Skin of body (tissue), 2 donors: ENCODE results near the gene DAO. TPM values are rescaled to one million over a fixed set of nuclear protein-coding genes. Genes with fewer than 3 reads are reported as not detected.
A peak's percentile ranks its signal among the peaks of the same experiment; 100 is the strongest.
"Not testable (repeated sequence)": the region's sequence is repeated elsewhere in the genome, so short reads cannot be mapped to it uniquely, and the experiment has no call there.

ENCODE experiments used
- DNase-seq: peaks from one replicate; lab custom pipeline; 2025; lab: John Stamatoyannopoulos, UW
- total RNA-seq: library from RNA; depleted of rRNA; stranded (reverse); fragments of >200 nt; gene quantifications from one replicate; pipeline ENCODE4 v1.2.3, GENCODE V29; 2014

The DAO gene
- not detected for total RNA-seq

DNA sequence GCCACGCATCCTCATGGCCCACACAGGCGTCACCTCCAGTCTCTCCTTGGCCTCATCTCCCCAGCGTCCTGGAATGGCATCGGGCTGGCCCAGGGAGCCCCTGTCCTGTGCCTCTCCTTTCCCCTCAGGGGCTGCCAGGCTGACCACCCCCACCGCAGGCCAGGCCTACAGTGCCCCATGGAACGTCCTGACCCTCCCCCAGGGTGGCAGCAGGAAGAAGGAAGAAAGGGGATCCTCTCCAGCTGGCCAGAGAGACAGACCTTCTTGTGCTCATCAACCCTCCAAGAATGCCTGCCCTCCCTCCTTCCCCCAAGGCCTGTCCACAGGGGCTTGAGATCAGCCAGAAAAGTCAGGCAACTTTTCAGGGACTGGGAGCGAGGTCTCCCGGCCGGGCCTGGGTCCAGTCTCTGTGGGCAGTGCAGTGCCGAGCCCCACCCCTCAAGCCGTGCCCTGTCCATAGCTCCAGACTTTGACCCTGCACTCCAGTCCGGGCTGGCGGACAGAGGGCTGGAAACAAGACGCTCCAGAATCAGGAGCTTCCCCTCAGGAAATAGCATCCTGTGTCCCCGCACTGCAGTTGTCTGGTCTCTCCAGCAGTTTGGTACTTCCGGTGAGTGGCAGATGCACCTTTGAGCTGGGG, at the start of gene DAO:
TSS of gene DAO (plus strand) at position 478 of the 640 bp plus-strand sequence. CDS start 4,915 bp downstream, outside the sequence.
- DNase-seq, result no peak

DNA sequence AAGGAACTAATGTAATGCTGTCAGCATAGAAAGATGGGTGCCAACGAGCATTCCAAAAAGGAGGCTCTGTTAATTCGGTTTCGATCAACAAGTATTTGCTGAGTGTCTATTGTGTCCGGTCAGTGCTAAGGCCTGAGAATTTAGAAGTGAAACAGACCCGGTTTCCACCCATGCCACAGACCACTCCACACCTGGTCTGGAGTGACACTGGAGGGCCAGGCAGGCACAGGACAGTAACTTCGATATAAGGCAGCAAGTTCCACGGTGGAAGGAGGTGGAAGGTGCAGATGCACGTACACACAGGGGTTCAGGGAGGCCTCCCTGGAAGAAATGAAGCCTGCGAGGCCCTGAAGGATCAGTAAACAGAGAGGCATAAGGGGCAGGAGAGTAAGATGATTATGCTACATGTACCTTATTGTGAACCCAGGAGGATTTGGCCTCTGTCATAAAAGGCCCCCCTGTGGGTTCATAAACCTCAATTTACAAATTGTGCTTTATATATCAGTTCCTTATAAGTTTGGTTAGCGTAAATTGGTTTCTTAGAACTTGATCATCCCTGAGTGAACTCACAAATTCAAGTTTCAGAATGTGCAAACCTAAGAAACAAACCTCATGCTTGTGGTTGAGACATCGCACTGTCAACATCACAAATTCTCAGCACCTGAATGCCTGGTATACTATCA, 48.4 kb upstream of the DAO start:
- DNase-seq, result no peak

DNA sequence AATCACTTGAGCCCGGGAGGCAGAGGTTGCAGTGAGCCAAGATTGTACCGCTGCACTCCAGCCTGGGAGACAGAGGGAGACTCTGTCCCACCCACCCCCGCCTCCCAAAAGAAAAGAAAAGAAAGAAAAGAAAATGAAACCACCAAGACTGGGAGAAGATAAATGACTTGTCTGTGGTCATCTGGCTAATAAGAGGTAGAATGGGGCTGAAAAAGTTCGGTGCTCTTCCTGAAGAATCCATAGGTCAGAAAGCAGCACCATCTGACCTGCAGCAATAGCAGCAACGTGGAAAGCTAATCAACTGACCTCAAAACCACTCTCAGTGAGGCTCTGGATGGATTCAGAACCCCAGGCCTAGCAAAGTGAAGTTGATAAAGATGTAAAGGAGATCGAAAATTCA, 47.7 kb upstream of the DAO start:
- no peak for DNase-seq

DNA sequence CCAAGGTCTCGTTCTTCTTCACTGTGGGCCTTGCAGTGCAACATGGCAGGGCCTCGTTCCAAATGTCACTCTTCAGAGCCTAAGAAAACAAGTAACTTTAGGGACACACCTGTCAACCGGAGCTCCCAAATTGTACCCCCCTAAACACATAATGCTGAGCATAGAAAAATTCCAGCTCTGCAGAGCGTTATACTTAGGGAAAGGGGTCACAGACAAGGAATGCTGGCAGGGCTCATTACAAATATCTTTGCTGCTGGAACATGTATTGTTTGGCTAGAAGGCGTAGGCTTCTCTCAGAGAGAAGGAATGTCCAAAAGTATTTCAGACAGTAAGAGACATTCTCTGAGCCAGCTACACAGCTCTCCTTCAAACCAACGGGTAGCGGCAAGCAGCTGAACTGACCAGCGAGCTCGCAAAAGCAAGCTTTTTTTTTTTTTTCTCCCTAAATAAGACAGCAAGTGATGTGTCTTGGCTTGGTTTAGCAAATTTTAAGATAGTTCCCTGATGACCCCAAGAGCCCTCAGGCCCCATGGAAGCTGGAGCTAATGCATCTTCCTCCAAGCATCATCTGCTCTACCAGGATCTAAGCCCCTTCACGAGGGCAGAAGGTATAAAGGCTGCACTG, 47.0 kb upstream of the DAO start:
- DNase-seq, result peak; percentile 93

DNA sequence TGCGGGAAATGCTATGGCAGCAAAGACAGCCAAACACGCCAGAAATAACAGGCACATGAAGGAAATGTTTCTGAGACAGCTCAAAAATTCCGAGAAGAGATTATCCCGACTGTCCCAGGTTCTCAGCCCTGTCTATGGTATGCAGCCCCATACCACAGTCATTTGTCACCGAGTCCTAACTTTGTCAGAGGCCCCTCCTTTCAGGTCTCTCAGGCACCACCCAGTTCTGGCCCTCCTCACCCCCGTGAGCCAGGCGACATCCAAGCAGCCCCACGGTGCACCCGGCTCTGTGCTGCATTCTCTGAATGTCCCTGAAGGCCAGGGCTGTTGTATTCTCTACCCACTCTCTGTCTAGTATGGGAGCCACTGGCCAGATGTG, 46.5 kb upstream of the DAO start:
- peak; percentile 75 for DNase-seq

DNA sequence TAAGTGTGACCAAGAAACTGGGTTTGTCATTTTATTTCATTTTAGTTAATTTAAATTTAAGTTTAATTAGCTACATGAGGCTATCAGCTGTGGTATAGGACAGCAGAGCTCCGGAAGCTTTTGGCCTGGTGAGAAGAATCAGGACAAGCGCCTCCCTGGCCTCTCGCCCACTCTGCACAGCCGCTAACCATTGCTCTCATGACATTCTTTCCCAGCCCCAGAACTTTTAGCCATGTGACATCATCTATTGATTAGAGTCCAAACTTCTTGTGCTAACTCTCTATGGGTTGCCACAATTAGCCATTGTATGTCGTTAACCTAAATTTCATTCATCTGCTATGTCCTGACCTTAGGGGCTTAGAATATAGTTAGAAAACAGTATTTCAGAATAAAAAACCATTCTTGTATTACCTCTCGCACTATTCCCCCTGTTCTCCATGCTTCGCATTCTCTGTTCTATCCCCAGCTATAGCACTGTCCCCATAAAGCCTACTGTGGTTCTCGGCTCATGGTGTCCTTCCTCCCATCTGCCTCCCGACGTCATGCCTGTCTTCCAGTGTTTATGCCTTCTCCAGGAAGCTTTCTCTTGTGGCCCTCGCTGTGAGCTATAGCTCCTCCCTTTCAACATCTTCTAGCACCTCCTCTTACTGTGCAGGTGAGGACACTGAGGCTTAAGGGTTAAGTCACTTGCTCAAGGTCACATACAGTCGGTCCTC, 46.0 kb upstream of the DAO start:
- peak; percentile 67 for DNase-seq

DNA sequence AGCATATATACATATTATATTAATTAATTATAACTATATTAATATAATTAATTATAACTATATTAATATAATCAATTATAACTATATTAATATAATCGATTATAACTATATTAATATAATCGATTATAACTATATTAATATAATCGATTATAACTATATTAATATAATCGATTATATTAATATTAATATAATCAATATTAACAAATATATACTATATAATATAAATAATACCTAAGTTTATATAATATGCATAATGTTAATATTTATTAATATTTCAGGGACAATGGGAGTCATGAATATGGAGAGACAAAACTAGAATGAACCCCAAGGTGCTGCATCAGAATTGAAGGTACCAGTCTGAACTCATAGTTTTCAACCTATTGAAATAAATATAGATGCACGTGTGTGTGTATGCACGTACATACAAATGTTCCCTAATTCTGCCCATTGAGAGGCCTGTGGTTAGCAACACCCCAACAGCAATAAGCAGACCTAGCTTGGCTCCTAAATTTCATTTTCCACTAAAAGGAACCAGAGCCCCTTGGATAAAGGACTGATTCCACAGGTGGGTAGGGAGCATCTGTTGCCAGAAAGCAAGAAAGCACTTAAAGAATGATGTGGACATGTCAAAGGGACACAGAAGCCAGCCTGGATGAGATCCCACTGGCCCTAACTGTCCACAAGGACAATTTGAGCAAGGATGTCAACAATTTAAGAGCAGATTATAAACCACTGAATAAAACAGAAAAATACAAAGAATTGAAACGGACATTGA, 43.8 kb upstream of the DAO start:
- DNase-seq, result no peak

DNA sequence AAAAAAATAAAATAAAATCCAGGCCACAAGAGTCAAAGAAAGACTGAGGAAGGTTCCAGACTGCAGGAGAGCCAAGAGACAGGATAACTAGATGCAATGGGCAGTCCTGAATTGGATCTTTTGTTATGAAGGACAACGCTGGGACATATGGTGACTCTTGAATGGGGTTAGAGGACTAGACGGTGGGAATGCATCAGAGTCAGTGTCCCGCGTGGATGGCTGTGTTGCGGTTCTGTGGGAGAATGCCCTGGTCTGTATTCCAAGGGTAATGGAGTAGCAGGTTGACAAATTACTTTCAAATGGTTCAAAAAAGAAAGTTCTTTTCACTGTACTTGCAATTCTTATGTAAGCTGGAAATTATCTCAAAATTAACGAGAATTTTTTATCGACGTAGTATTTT, 42.7 kb upstream of the DAO start:
- no peak for DNase-seq

DNA sequence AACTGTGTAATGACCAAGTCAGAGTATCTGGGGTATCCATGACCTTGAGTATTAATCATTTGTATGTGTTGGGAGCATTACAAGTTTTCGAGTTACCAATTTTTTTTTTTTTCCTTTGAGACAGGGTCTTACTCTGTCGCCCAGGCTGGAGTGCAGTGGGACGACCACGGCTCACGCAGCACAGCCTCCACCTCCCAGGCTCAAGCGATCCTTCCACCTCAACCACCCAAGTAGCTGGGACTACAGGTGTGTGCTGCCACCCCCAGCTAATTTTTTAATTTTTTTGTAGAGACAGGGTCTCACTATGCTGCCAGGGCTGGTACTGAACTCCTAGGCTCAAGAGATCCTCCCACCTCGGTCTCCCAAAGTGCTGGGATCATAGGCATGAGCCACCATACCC, 42.2 kb upstream of the DAO start:
- DNase-seq, result no peak

DNA sequence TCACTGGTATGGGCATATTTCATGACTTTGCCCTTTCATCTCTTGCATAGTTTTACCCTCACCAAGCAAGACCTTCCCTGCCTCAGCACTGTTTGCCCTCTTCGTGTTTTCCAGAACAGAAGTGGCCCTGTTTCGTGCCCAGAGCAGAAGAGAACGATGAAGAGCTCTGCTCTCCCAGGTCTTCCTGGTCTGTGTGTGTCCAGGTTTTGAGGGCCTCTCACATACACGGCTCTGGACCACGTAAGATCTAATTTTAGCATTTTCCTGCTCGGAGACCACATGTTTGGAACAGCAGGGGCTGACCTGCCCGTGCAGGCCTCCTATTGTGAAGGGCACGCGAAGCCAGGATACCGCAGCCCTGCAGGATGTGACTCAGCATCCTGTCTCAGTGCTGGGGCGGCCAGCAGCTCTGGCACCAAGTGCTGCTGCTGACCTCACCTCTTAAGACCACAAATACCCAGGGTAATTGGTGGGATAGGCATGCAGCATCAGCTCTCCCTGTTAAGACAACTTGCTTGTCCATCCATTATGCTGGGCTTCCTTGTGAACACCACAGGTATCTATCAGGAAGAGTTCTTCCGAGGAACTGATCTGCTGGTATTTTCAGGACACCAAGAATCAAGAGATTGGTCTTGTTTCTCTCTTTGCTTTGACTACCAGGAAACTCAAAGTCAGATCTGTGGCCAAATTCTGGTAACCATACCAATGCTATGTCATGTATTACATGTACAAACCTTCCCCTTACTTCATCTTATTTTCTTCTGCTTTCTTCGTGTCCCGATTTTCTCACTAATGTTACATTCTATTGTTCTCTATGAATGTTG, 41.5 kb upstream of the DAO start:
- peak; percentile 77 for DNase-seq

DNA sequence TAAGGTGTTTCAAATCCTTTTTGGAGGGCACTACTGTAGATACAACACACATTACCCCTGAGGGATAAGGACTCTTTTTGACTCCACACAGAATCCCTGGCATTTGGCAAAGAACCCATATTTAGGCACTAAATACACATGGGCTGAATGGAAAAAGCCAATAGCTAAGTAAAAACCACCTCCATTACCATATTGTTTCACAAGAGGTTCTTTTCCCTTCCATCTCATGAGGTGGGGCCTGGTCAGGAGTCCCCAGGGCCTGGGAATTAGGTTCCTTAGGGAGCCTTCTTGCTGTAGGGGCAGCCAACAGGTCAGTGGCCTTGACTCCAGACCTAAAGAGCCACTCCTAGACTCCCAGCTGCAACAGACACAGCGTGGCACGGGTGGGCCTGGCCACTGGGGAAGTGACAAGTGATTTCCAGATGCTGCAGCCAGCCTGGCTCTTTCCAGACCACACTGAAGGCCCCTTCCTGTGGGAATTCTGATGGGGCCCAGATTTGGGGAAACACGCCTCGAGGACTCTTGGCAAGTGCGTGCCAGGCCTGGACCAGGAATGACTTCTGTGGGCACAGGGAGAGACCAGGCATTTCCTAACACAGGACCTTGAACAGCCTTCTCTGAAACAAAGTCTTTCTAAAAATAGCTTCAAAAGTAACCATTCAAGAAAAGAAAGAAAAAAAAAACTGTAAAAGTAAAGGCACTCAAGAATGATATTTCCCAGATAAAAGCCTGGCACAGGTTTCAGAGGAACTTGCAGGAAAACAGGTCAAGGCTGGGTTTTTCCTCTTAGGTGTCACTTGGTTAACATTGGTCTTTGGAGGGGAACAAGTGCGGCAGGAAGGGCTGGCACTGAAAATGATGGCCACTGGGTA, 40.6 kb upstream of the DAO start:
- DNase-seq, result peak; percentile 41

DNA sequence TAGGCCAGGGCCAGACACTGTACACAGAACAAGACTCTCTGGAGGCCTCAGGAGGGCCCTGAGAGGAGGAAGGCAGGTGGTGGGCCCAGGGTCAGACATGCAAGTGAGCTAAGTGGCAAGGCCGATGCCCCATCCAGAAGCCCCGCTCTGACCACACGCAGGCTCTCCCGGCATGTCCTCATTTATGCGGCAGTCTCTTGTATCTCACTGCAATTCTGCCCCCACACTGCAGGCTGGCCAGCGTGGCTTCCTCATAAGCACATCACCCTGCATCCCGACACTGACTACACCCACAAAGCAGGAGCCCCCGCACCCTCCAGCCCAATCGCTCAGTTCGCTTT, 40.0 kb upstream of the DAO start:
- no peak for DNase-seq

DNA sequence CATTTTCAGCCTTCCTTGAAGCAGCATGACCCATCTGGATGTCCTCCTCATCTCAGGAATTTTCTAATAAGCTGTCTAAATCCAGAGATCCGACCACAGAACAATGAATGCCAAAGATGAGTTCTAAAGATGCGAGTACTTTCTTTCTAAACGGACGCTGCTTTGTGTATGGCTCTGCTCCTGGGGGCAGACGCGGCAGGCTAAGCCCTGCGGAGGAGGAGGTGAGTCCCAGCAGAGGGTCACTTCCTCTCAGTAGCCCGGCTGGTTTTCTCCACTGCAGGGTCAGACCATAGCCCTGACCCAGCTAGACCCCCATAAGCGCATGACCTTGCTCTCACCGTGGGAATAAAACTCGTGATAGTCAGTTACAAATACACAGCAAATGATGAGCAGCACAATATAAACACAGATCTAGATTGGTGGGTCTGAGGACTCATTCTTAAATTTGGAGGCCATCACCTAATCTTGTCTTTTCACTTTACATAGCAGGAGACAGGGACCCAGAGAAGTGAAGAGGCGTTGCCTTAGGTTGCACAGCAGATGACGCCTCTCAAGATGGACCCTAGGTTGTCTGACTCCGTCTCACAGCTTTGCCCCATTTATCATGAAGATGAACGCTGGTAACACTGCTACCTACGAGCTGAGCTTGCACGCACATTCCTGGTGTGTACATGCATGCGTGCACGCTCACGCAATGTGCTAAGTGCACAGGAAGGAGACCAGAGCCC, 39.1 kb upstream of the DAO start:
- DNase-seq, result no peak

DNA sequence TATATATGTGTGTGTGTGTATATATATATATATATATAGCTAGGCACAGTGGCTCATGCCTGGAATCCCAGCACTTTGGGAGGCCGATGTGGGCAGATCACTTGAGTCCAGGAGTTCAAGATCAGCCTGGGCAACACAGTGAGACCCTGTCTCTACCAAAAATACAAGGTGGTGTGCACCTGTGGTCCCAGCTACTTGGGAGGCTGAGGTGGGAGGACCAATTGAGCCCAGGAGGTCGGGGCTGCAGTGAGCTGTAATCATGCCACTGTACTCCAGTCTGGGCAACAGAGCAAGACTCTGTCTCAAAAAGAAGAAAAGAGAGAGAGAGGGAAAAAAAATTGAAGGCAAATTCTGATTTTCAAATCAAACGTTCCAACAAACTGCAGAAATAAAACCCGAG, 38.1 kb upstream of the DAO start:
- DNase-seq, result not testable (repeated sequence)

DNA sequence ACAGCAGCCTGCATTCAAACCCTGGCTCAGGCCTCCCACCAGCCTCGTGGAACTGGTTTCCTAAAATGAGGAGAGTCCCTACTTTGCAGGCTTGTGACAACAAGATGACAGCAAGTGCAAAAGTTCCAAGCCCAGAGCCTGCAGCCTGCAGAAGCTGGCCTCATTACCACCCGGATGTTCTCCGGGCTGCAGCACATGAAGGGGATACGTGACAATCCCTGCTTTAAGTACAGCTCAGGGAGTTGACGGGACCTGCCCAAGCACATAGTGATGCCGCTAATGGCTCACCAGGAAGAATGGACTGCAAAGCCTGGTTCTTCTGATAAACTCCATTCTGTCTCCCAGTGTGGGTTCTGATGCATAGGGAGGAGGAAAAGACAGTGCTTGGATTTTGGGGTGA, 37.5 kb upstream of the DAO start:
- peak; percentile 39 for DNase-seq

DNA sequence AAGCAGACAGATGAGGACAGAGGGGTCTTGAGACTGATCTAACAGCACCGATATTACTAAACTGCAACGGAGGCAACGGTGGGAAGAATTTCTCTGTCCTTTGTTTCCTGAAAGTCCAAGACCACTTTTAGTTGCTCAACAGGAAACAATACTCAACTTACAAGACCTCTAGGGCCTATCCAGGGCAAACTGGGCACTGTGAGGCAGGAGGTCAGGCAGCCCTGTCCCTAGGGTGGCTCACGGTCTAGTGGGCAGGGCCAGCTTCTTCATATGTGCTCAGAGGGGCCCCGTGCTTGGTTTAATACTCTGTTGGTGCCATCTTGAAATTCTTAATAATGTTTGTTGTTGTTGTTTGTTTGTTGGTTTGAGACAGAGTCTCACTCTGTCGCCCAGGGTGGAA, 36.7 kb upstream of the DAO start:
- no peak for DNase-seq

DNA sequence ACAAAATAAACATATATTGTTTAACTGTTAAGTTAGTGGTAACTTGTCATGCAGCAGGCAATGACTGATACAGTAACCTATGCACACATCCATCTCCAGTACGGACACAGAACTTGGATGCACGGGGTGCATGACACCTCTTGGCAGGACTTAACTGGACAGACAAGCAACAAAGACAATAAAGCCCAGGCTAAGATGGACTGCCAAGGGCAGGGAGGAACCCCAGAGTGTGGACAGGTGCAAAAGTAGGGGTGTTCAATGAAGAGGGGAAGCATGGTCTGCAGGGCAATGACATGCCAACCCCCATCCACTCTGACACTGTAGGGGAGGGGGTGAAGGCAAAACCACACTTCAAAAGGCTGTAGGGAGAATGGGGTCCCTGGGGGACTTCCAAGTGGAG, 34.2 kb upstream of the DAO start:
- DNase-seq, result no peak

DNA sequence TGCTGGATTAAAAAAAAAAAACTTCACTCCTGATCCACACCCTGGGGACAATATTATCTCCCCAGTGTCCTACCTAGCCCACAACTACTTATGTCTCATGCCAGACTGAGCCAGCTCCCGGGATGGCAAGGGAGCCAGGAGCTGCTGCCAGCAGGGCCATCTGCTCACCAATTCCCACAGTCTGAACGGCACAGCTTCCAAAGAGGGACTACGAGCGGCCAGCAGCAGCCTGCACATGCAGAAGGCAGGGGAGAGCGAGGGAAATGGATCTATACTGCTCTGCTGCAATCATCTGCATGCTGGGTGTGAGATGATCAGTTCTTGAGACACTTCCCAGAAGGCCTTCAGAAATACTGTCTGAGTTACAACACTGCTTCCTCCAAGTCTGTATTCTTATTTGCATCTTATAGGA, 33.6 kb upstream of the DAO start:
- no peak for DNase-seq

DNA sequence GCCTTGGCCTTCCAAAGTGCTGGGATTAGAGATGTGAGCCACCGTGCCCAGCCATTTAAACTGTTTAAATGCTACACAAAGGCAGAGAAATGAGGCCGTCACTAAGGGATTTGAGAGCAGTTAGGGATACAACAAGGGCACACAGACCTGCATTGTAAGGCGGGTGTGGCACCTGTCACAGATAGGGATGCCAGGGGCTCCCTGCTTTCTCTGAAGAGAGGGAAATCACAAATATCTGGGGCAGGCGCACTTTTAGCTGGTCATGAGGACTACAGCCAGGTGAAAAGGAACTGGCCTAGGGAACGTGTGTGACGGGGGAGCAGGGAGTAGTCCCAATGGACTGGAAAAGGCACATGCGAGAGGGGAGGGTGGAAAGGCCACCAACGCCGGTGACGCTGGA, 32.2 kb upstream of the DAO start:
- DNase-seq, result no peak
